ENCODE data around the gene CGN.

Gene CGN

DNA sequence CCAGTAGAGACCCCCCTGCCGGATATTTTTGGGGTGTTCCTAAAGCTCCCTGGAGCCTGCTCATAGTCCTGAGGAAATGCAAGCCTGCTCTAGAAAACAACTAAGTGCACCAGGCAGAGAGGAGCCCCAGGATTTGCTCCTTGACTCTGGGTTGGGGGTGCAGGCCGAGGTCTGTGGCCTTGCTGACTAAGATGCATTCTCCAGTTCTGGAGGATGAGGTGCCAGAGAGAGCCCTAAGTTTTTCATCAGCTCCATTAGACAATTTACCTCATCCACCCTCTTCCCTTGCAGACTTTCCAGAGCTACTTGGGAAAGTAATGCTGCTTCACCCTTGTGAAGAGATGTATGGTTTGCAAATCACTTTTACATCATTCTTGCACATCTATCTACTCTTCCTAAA is 38.0 kb downstream of the CGN start:
- no peak for DNase-seq

DNA sequence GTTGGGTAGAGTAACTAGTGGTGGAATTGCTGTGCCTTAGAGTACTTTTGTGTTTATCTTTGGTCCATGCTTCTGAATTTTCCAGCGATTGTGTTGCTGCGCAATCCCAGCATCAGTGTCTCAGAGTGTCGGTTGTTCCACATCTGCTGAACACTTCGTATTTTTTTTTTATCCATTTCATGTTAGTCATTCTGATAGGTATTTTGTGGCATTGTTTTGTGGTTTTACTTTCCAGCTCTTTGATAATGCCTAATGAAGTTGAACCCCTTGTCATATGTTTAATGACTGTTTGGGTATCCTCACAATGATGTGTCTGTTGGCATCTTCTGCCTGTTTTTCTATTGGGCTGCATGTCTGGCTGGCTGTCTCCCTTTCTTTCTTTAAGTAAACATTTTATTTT is 42.5 kb downstream of the CGN start:
- no peak for DNase-seq

DNA sequence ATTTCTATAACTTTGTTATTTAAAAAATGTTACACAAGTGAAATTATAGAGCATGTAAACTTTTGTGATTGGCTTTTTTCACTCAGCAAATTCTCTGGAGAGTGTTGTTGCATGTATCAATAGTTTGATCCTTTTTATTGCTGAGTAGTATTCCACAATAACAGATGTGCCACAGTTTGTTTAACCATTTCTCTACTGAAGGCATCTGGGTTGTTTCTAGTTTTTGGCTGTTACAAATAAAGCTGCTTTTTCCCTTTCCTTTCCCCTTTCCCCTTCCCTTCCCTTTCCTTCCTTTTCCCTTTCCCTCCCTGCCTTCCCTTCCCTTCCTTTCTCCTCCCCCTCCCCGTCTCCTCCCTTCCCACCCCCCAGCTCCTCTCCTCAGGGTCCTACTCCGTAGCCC is 44.9 kb downstream of the CGN start:
- DNase-seq, result no peak

DNA sequence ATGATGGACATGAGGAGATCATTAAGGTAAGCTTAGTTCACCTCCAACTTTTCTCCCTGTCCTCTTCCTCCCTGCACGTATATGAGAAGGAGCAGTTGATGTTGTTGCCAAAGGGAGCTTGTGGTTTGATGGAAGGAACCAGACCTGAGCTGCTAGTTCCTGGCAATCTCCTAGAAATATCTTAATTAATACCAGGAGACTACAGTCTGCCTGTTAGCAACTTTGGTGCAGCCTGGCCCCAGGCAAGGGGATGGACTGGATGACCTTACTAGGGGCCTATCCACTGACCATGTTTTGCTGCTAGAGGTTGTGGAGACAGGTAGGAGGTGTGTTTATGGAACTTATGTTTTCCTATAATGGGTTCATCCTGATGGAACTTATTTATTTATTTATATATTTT is 51.5 kb downstream of the CGN start:
- no peak for DNase-seq

GRCh38 chr1:151563376-151563775 is 52.2 kb downstream of the CGN start:
- DNase-seq, result no peak

DNA sequence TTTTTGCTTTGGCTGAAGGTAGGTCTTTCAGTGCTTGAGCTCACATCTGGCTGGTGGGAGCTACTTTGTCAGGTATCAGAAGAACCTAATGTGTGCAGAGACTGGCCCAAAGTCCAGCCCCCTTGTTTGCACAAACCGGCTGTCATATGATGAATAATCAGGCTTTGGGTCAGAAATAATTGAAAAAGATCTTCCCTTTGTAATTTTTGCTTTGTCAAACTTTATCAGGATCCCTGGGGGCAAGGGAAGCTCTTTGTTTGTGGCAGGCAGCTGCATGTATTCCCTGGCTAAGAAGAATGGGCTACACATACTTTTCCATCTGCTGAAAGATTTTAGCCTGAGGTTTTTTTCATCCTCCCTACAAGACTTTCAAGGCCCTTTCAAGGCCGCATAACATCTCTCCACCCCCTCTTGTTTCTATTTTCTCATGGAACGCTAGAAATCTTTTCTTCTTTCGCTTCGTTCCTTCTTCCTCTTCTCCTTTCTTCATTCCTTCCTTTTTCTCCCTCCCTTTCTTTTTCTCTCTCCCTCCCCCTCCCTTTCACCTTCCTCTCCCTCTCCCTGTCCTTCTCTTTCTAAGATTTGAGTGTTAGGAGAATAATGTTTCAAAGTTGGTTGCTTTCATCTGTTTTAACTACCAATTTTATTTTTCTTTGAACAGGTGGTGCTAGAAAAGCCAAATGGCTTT is 54.5 kb downstream of the CGN start:
- DNase-seq, result no peak

- DNase-seq, result no peak
Measured at GRCh38 chr1:151568626-151569088, 57.5 kb downstream of the CGN start.

DNA sequence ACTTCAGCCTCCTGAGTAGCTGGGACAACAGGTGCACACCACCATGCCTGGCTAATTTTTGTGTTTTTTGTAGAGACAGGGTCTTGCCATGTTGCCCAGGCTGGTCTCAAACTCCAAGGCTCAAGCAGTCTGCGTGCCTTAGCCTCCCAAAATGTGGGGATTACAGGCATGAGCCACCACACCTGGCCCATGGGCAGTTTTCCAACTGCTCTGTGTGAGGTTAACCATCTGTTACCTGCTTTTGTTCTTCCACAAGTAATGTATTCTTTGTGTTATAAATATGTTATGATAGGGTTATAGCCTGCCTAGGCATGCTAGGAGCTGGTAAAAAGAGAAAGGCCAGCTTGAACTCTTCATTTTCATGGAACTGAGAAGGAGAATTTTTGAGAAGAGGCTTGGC is 59.6 kb downstream of the CGN start:
- DNase-seq, result no peak

- DNase-seq, result peak; percentile 53 to 64 (median 59)
Measured at GRCh38 chr1:151574575-151575529, 63.7 kb downstream of the CGN start.

GRCh38 chr1:151577173-151577572 is 66.0 kb downstream of the CGN start:
- DNase-seq, result no peak

DNA sequence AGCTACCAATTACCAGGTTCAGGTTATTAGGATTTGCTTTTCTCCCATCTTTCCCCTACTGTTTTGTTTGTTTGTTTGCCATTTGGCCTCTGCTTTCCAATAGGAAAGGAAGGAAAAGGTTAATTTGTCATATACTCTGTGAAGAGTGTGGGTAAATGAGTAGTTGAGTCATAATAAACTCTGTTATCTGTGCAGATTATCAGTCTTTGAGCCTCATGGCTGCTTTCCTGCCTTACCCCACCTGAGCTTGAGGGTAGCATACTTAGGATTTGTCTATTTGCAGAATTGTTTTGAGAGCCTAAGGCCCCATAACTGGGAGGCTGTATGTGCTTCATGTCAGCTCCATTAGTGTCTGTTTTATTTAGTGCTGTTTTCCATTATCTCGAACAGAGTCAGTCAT is 67.8 kb downstream of the CGN start:
- DNase-seq, result no peak

GRCh38 chr1:151579436-151580225 is 68.4 kb downstream of the CGN start:
- no peak for DNase-seq

GRCh38 chr1:151581451-151581850 is 70.3 kb downstream of the CGN start:
- no peak for DNase-seq

GRCh38 chr1:151581921-151582320 is 70.7 kb downstream of the CGN start:
- no peak for DNase-seq

GRCh38 chr1:151583796-151584195 is 72.6 kb downstream of the CGN start:
- DNase-seq, result no peak

- DNase-seq, result no peak
Measured at GRCh38 chr1:151584278-151584677, 73.1 kb downstream of the CGN start.

GRCh38 chr1:151584780-151585179 is 73.6 kb downstream of the CGN start:
- no peak for DNase-seq

DNA sequence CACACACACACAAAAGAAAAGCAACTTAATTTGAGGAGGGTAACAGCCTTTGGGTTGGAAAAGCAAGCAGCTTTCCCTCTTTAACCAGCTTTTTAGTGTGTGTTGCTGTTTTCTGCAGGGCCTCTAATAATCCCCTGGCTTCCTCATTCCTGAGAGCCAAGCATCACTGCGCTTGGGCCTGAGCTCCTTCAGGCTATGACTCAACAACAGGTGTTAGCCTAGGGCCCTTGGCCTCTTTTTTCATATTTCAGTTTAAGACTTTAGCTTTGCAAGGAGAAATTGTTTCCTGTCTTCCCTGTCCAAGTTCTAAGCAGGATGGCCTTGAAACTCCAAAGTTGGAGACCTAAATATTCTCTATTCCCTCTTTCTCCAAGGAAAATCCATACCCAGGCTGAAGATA is 74.4 kb downstream of the CGN start:
- DNase-seq, result no peak
